Measurements from ENCODE around the gene YIPF6.

The YIPF6 gene

GRCh38 chrX:68498508-68499379, at the start of gene YIPF6:
Gene YIPF6 (plus strand): TSS chrX:68499051. CDS start chrX:68499067, 16 bp downstream.
- H3K36me3 ChIP-seq (replicated peaks) = no peaks in the 10 kb centered on the region
- H3K4me3 ChIP-seq (ENCODE audit: low read depth, low read length) = peak within 1 kb of the TSS; percentile 84
- TF ChIP-seq CTCF (IDR thresholded peaks at IDR 0.05; ENCODE audit: low read depth, low read length, missing control alignments) = no peak
- peak; percentile 51 for DNase-seq
- H3K27ac ChIP-seq = peak within 1 kb of the TSS; percentile 98
- in situ Hi-C loops (cut with HindIII; ENCODE audit: low pct_ligation_motif_present, low sequenced_read_pairs) = no loop called here
- no peaks in the 10 kb centered on the region for H3K27me3 ChIP-seq (replicated peaks)

- Histone ChIP-seq H3K27ac (no peak overlapping the region), H3K4me3 (ENCODE audit: low read depth, low read length) (no peak overlapping the region), H3K36me3 (replicated peaks) (no peaks in the 10 kb centered on the region), H3K27me3 (replicated peaks) (no peaks in the 10 kb centered on the region)
- DNase-seq = no peak
- in situ Hi-C loops (cut with HindIII; ENCODE audit: low pct_ligation_motif_present, low sequenced_read_pairs) = no loop called here
- no peak for TF ChIP-seq CTCF (IDR thresholded peaks at IDR 0.05; ENCODE audit: low read depth, low read length, missing control alignments)
Observed at GRCh38 chrX:68451720-68452119, 47.1 kb upstream of the YIPF6 start.

- DNase-seq = no peak
- Histone ChIP-seq H3K27ac (no peak overlapping the region), H3K27me3 (replicated peaks) (no peaks in the 10 kb centered on the region), H3K4me3 (ENCODE audit: low read depth, low read length) (no peak overlapping the region), H3K36me3 (replicated peaks) (no peaks in the 10 kb centered on the region)
- in situ Hi-C loops (cut with HindIII; ENCODE audit: low pct_ligation_motif_present, low sequenced_read_pairs) = no loop called here
- no peak for TF ChIP-seq CTCF (IDR thresholded peaks at IDR 0.05; ENCODE audit: low read depth, low read length, missing control alignments)
Observed at GRCh38 chrX:68454476-68455150, 44.2 kb upstream of the YIPF6 start.

GRCh38 chrX:68455151-68455510, 43.7 kb upstream of the YIPF6 start:
- no peak for DNase-seq
- TF ChIP-seq CTCF (IDR thresholded peaks at IDR 0.05; ENCODE audit: low read depth, low read length, missing control alignments) = no peak
- no peak overlapping the region for H3K27ac ChIP-seq
- H3K27me3 ChIP-seq (replicated peaks) = no peaks in the 10 kb centered on the region
- in situ Hi-C loops (cut with HindIII; ENCODE audit: low pct_ligation_motif_present, low sequenced_read_pairs) = no loop called here
- no peaks in the 10 kb centered on the region for H3K36me3 ChIP-seq (replicated peaks)
- H3K4me3 ChIP-seq (ENCODE audit: low read depth, low read length) = no peak overlapping the region

- no peak overlapping the region for H3K4me3 ChIP-seq (ENCODE audit: low read depth, low read length)
- TF ChIP-seq CTCF (IDR thresholded peaks at IDR 0.05; ENCODE audit: low read depth, low read length, missing control alignments) = no peak
- no peak overlapping the region for H3K27ac ChIP-seq
- no peak for DNase-seq
- no peaks in the 10 kb centered on the region for H3K36me3 ChIP-seq (replicated peaks)
- in situ Hi-C loops (cut with HindIII; ENCODE audit: low pct_ligation_motif_present, low sequenced_read_pairs) = no loop called here
- H3K27me3 ChIP-seq (replicated peaks) = no peaks in the 10 kb centered on the region
Observed at GRCh38 chrX:68461093-68461492, 37.8 kb upstream of the YIPF6 start.

Measured in brain microvascular endothelial cell (primary cell).